ENCODE results near the gene REG1B. TPM values are rescaled to one million over a fixed set of nuclear protein-coding genes. Genes with fewer than 3 reads are reported as not detected.

REG1B gene
- total RNA-seq, 2 experiments from 2014 or later, result not detected

DNA sequence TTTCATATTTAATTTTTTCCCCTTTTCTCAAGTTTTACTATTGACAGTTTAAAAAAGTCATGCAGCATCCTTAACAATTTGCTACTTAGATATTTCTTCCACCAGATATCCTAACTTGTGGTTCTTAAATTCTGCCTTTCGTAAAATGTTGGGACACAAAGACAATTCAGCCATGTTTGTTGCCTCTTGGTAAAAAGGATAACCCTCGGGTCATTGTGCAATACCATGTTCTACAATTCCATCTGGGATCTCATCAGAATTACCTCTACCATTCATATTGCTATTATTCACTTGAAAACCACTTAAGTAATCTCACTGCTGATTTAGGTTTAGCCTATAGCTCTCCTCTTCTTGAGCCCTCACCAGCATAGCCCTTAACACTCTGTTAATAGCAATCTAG is 13.2 kb upstream of the REG1B start:
- TF ChIP-seq CTCF (IDR thresholded peaks at IDR 0.05), result no peak
- no peaks in the 10 kb centered on the region for H3K36me3 Mint-ChIP-seq (ENCODE audit: low read depth)
- H3K27me3 Mint-ChIP-seq, result no peaks in the 10 kb centered on the region
- peaks cover 8% of the 10 kb centered on the region for H3K9me3 Mint-ChIP-seq
- intact Hi-C loops (cut with micrococcal nuclease), result no loop called here
- ATAC-seq, result no peak
- no peak overlapping the region for H3K4me3 Mint-ChIP-seq
- no peak for DNase-seq
- ChIA-PET POLR2A (no interaction called here), CTCF (interaction anchor here (1.0 kb wide), 1 partner anchor 16 kb away, joined by 3 read pairs; no protein-coding TSS in a partner anchor)
- H3K4me1 Mint-ChIP-seq (ENCODE audit: low read depth), result no peaks in the 10 kb centered on the region
- H3K27ac Mint-ChIP-seq, result no peak overlapping the region

GRCh38 chr2:79100285-79100684 is 12.5 kb upstream of the REG1B start:
- H3K27me3 Mint-ChIP-seq, result no peaks in the 10 kb centered on the region
- ChIA-PET POLR2A (no interaction called here), CTCF (interaction anchor here (1.0 kb wide), 1 partner anchor 16 kb away, joined by 3 read pairs; no protein-coding TSS in a partner anchor)
- no peaks in the 10 kb centered on the region for H3K36me3 Mint-ChIP-seq (ENCODE audit: low read depth)
- no peak for DNase-seq
- H3K4me3 Mint-ChIP-seq, result no peak overlapping the region
- no peak overlapping the region for H3K27ac Mint-ChIP-seq
- H3K4me1 Mint-ChIP-seq (ENCODE audit: low read depth), result no peaks in the 10 kb centered on the region
- peaks cover 8% of the 10 kb centered on the region for H3K9me3 Mint-ChIP-seq
- intact Hi-C loops (cut with micrococcal nuclease), result no loop called here
- TF ChIP-seq CTCF (IDR thresholded peaks at IDR 0.05), result no peak
- ATAC-seq, result no peak

DNA sequence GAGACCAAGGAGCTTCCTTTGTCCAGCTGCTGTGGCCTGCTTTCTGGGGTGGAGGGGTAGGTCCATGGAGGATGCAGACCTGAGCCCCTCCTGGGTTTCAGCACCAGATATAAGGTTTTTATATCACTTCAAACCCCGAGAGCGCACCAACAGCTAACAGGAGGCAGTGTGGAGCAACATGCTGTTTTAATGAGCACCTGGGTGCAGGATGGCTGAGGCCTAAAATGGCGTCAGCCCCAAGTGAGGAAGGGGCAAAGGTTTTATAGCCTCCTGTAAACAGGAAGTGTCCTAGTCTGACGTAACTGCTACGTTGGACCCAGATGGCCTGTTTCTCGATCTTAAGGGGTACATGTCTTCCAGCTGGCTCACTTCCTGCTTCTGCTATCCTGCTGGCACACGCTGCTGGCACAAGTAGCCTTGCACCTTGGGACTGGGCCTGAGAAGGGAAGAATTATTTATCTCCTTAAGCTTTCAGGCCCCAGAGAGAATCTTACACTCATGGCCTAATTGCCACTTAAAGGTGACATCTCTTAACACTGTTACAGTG is 11.4 kb upstream of the REG1B start:
- POLR2A ChIA-PET, result no interaction called here
- ATAC-seq, result no peak
- Mint-ChIP-seq H3K9me3 (peaks cover 6% of the 10 kb centered on the region), H3K27me3 (no peaks in the 10 kb centered on the region), H3K36me3 (ENCODE audit: low read depth) (no peaks in the 10 kb centered on the region), H3K27ac (no peak overlapping the region), H3K4me1 (ENCODE audit: low read depth) (no peaks in the 10 kb centered on the region), H3K4me3 (no peak overlapping the region)
- no peak for TF ChIP-seq CTCF (IDR thresholded peaks at IDR 0.05)
- intact Hi-C loops (cut with micrococcal nuclease), result no loop called here
- no peak for DNase-seq
- CTCF ChIA-PET, result no interaction called here

- no peaks in the 10 kb centered on the region for H3K27me3 Mint-ChIP-seq
- no peaks in the 10 kb centered on the region for H3K36me3 Mint-ChIP-seq (ENCODE audit: low read depth)
- CTCF ChIA-PET, result no interaction called here
- TF ChIP-seq CTCF (IDR thresholded peaks at IDR 0.05), result no peak
- H3K4me1 Mint-ChIP-seq (ENCODE audit: low read depth), result no peaks in the 10 kb centered on the region
- intact Hi-C loops (cut with micrococcal nuclease), result no loop called here
- no peak for DNase-seq
- ATAC-seq, result no peak
- H3K27ac Mint-ChIP-seq, result no peak overlapping the region
- POLR2A ChIA-PET, result no interaction called here
- peaks cover 6% of the 10 kb centered on the region for H3K9me3 Mint-ChIP-seq
- no peak overlapping the region for H3K4me3 Mint-ChIP-seq
Measured at GRCh38 chr2:79097843-79098242, 10.1 kb upstream of the REG1B start.

DNA sequence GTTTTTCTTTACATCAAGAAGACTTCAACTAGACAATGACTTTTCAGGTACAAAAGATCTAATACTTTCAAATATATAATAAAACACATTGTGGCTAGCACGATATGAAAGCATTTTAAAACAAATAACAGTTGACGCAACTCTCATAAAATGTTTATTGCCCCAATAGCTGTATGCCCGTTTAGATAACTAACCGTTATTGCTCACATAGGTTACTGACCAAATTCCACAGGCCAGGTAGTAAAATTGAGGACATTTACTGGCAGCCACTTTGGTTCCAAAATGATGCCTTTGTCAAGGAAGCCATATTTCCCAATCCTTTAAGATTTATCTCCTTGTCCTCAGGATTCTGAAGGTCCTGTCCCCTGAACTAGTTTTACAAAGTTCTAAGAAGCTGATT is 2.9 kb upstream of the REG1B start:
- Mint-ChIP-seq H3K36me3 (ENCODE audit: low read depth) (no peaks in the 10 kb centered on the region), H3K27ac (no peak overlapping the region), H3K4me3 (no peak overlapping the region), H3K27me3 (no peaks in the 10 kb centered on the region), H3K4me1 (ENCODE audit: low read depth) (no peaks in the 10 kb centered on the region), H3K9me3 (no peaks in the 10 kb centered on the region)
- intact Hi-C loops (cut with micrococcal nuclease), result no loop called here
- ChIA-PET POLR2A (no interaction called here), CTCF (no interaction called here)
- no peak for TF ChIP-seq CTCF (IDR thresholded peaks at IDR 0.05)
- DNase-seq (no peak), ATAC-seq (no peak)

Measured in activated CD8-positive, alpha-beta T cell treated with anti-CD3 and anti-CD28 coated beads for 36 hours (primary cell).